WERI-Rb-1 (cell line): Measurements from ENCODE around the gene CASZ1.

ENCODE experiments used
- DNase-seq: peaks from one replicate; pipeline ENCODE4 v3.0.0-alpha.2; 2020
- H3K27ac ChIP-seq: fragments of 250-450 bp; sonication (Bioruptor Pico); 2 replicates; pipeline ENCODE4 v1.5.1; 2020; ENCODE audit warnings: mild to moderate bottlenecking, moderate library complexity
- H3K27me3 ChIP-seq: fragments of 250-450 bp; sonication (Bioruptor Pico); 2 replicates; pipeline ENCODE4 v1.5.1; 2021; ENCODE audit warnings: mild to moderate bottlenecking, low read depth, moderate library complexity; ENCODE audit not compliant: insufficient read depth, severe bottlenecking
- H3K36me3 ChIP-seq: fragments of 250-450 bp; sonication (Bioruptor Pico); 2 replicates; pipeline ENCODE4 v1.5.1; 2020; ENCODE audit warnings: mild to moderate bottlenecking, moderate library complexity
- H3K4me3 ChIP-seq: 2 replicates; pipeline ENCODE4 v1.5.1; 2011; ENCODE audit warnings: low read depth, mild to moderate bottlenecking, control low read depth, low read length
- H3K9me3 ChIP-seq: fragments of 250-450 bp; sonication (Bioruptor Pico); 2 replicates; pipeline ENCODE4 v1.5.1; 2021; ENCODE audit warnings: mild to moderate bottlenecking, moderate library complexity; ENCODE audit not compliant: severe bottlenecking
- CTCF ChIP-seq: IDR thresholded peaks from 2 replicates; pipeline ENCODE4 v1.5.1; 2011; ENCODE audit warnings: low read depth, mild to moderate bottlenecking, control low read depth, inconsistent platforms, low read length

Gene CASZ1

GRCh38 chr1:10641976-10642375 is 154.5 kb downstream of the CASZ1 start:
- H3K9me3 ChIP-seq = no peaks in the 10 kb centered on the region
- no peaks in the 10 kb centered on the region for H3K27me3 ChIP-seq
- H3K36me3 ChIP-seq = peaks cover 77% of the 10 kb centered on the region
- no peak overlapping the region for H3K27ac ChIP-seq
- no peak for DNase-seq
- no peak overlapping the region for H3K4me3 ChIP-seq
- no peak for TF ChIP-seq CTCF

GRCh38 chr1:10640843-10641553 is 155.4 kb downstream of the CASZ1 start:
- DNase-seq = no peak
- no peak for TF ChIP-seq CTCF
- Histone ChIP-seq H3K27ac (peak overlapping the region; percentile 31), H3K9me3 (no peaks in the 10 kb centered on the region), H3K36me3 (peaks cover 70% of the 10 kb centered on the region), H3K4me3 (no peak overlapping the region), H3K27me3 (no peaks in the 10 kb centered on the region)

- no peak for DNase-seq
- H3K4me3 ChIP-seq = no peak overlapping the region
Measured at GRCh38 chr1:10639775-10640578, 156.5 kb downstream of the CASZ1 start.

GRCh38 chr1:10639011-10639774 is 157.3 kb downstream of the CASZ1 start:
- Histone ChIP-seq H3K4me3 (no peak overlapping the region), H3K36me3 (peaks cover 52% of the 10 kb centered on the region), H3K9me3 (no peaks in the 10 kb centered on the region), H3K27me3 (no peaks in the 10 kb centered on the region), H3K27ac (no peak overlapping the region)
- no peak for DNase-seq
- no peak for TF ChIP-seq CTCF

More at GRCh38 chr1:10639775-10640578, 156.5 kb downstream of the CASZ1 start:
- H3K27me3 ChIP-seq = no peaks in the 10 kb centered on the region
- H3K27ac ChIP-seq = no peak overlapping the region; the same call in 1 of the 2 replicates
- no peak for TF ChIP-seq CTCF
- peaks cover 60% of the 10 kb centered on the region for H3K36me3 ChIP-seq
- H3K9me3 ChIP-seq = no peaks in the 10 kb centered on the region

- H3K4me3 ChIP-seq = no peak overlapping the region
- DNase-seq = no peak
- no peaks in the 10 kb centered on the region for H3K9me3 ChIP-seq
- H3K27me3 ChIP-seq = no peaks in the 10 kb centered on the region
- no peak for TF ChIP-seq CTCF
- peaks cover 46% of the 10 kb centered on the region for H3K36me3 ChIP-seq
- no peak overlapping the region for H3K27ac ChIP-seq
Measured at GRCh38 chr1:10638559-10639005, 157.9 kb downstream of the CASZ1 start.
